ENCODE results near the gene ANO2. TPM values are rescaled to one million over a fixed set of nuclear protein-coding genes. Genes with fewer than 3 reads are reported as not detected.

Gene ANO2
- polyA plus RNA-seq, 1 donor from 2014 or later, result 1.8 TPM

GRCh38 chr12:5692850-5693249 is 252.2 kb downstream of the ANO2 start:
- H3F3A ChIP-seq (ENCODE audit: insufficient read depth, low read length, poor library complexity, severe bottlenecking), result no peaks in the 10 kb centered on the region
- H2AFZ ChIP-seq (ENCODE audit: low read depth, low read length), result no peak overlapping the region
- no peak for TF ChIP-seq SMC3 (conservative IDR thresholded peaks at IDR 0.05; ENCODE audit: poor library complexity)
- TF ChIP-seq EP300 (conservative IDR thresholded peaks at IDR 0.05; ENCODE audit: poor library complexity, severe bottlenecking), result no peak
- no peak for TF ChIP-seq POLR2AphosphoS5 (IDR thresholded peaks at IDR 0.05)
- TF ChIP-seq EZH2 (IDR thresholded peaks at IDR 0.05; ENCODE audit: borderline replicate concordance, insufficient read depth, low read length, poor library complexity, severe bottlenecking), result no peak
- TF ChIP-seq REST (IDR thresholded peaks at IDR 0.05; ENCODE audit: borderline replicate concordance), result no peak
- no peak overlapping the region for H3K4me2 ChIP-seq (ENCODE audit: low read length)
- no peaks in the 10 kb centered on the region for H4K20me1 ChIP-seq (ENCODE audit: insufficient read depth)
- H3K9me2 ChIP-seq (ENCODE audit: insufficient read depth, low read length), result no peaks in the 10 kb centered on the region
- H3K79me2 ChIP-seq (replicated peaks; ENCODE audit: insufficient read depth, low read length), result no peaks in the 10 kb centered on the region
- no peak overlapping the region for H3K27ac ChIP-seq (ENCODE audit: low read length)
- no peak overlapping the region for H3K4me3 ChIP-seq (ENCODE audit: low read length)
- H3K36me3 ChIP-seq (ENCODE audit: insufficient read depth, low read length), result no peaks in the 10 kb centered on the region
- no peaks in the 10 kb centered on the region for H3K9me3 ChIP-seq (ENCODE audit: low read length)
- H3K9ac ChIP-seq (ENCODE audit: low read length), result no peak overlapping the region
- no peaks in the 10 kb centered on the region for H3K27me3 ChIP-seq (ENCODE audit: insufficient read depth, low read depth, low read length)

GRCh38 chr12:5691943-5692342 is 253.1 kb downstream of the ANO2 start:
- no peaks in the 10 kb centered on the region for H3K9me3 ChIP-seq (ENCODE audit: low read length)
- no peak overlapping the region for H2AFZ ChIP-seq (ENCODE audit: low read depth, low read length)
- no peak overlapping the region for H3K27ac ChIP-seq (ENCODE audit: low read length)
- no peak overlapping the region for H3K4me2 ChIP-seq (ENCODE audit: low read length)
- no peak overlapping the region for H3K9ac ChIP-seq (ENCODE audit: low read length)
- H3K36me3 ChIP-seq (ENCODE audit: insufficient read depth, low read length), result no peaks in the 10 kb centered on the region
- TF ChIP-seq SMC3 (conservative IDR thresholded peaks at IDR 0.05; ENCODE audit: poor library complexity) (no peak), CTCF (IDR thresholded peaks at IDR 0.05; ENCODE audit: poor library complexity, severe bottlenecking) (no peak), EP300 (conservative IDR thresholded peaks at IDR 0.05; ENCODE audit: poor library complexity, severe bottlenecking) (no peak), REST (IDR thresholded peaks at IDR 0.05; ENCODE audit: borderline replicate concordance) (no peak), POLR2AphosphoS5 (IDR thresholded peaks at IDR 0.05) (no peak), TAF1 (IDR thresholded peaks at IDR 0.05; ENCODE audit: low read depth) (no peak), RAD21 (conservative IDR thresholded peaks at IDR 0.05) (no peak)
- no peaks in the 10 kb centered on the region for H4K20me1 ChIP-seq (ENCODE audit: insufficient read depth)
- H3F3A ChIP-seq (ENCODE audit: insufficient read depth, low read length, poor library complexity, severe bottlenecking), result no peaks in the 10 kb centered on the region
- H3K9me2 ChIP-seq (ENCODE audit: insufficient read depth, low read length), result no peaks in the 10 kb centered on the region
- H3K79me2 ChIP-seq (replicated peaks; ENCODE audit: insufficient read depth, low read length), result no peaks in the 10 kb centered on the region
- H3K4me3 ChIP-seq (ENCODE audit: low read length), result no peak overlapping the region
- H3K27me3 ChIP-seq (ENCODE audit: insufficient read depth, low read depth, low read length), result no peaks in the 10 kb centered on the region

Data from neural cell (in vitro differentiated cells).